HL-60 (cell line): ENCODE measurements around the gene ULBP1.

Experiments used
- GABPA ChIP-seq: IDR thresholded peaks from 2 replicates; pipeline ENCODE4 v1.6.1; 2012; ENCODE audit warnings: low read depth
- POLR2AphosphoS5 ChIP-seq: IDR thresholded peaks from 2 replicates; pipeline ENCODE4 v1.6.1; 2012; ENCODE audit warnings: low read depth
- SPI1 ChIP-seq: IDR thresholded peaks from 2 replicates; pipeline ENCODE4 v1.6.1; 2012; ENCODE audit warnings: low read depth, mild to moderate bottlenecking, borderline replicate concordance
- TF ChIP-seq, protein P1 (sequence below): IDR thresholded peaks from one replicate; pipeline ENCODE4 v1.5.1; 2011; ENCODE audit warnings: low read length, control low read depth, inconsistent platforms; ENCODE audit not compliant: insufficient read depth
- TF ChIP-seq, protein P2 (sequence below): IDR thresholded peaks from 2 replicates; pipeline ENCODE4 v1.6.1; 2012; ENCODE audit warnings: low read depth; ENCODE audit not compliant: insufficient replicate concordance

DNA sequence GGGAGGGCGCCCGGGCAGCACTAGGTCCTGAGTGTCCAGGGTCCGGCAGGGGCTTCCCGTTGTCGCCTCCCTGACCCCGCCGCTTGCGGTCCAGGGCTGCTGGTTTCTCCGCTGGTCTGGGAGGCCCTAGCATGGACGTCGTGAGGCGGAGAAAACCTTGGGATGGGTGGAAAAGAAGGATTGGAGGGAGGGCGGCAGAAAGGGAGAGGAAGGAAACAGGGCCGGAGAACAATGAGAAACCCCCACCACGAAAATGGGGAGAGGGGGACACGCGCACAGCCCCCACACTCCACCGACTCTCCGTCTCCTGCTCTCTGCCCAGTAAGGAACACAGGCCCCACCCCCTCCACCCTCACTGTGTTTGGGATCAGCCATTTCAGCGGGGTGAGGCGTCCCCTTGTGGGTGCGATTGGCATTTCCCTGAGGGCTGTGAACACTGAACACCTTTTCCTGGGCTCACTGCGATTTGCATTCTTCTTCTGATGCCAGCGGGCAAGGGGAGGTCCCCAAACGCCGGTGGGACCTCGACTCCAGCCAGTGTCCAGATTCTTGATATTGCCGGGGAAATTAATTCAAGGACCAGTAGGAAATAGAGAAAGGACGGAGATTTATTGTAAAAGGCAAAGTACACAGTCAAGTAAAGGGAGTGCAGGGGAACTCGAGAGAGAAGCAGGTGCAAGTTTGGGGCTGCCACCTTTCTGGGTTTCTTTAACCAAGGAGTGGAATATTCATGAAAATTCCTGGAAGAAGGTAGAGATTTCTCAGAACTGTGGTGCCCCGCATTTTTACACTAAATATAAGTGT is 37.6 kb upstream of the ULBP1 start:
- TF ChIP-seq, protein P1, sequence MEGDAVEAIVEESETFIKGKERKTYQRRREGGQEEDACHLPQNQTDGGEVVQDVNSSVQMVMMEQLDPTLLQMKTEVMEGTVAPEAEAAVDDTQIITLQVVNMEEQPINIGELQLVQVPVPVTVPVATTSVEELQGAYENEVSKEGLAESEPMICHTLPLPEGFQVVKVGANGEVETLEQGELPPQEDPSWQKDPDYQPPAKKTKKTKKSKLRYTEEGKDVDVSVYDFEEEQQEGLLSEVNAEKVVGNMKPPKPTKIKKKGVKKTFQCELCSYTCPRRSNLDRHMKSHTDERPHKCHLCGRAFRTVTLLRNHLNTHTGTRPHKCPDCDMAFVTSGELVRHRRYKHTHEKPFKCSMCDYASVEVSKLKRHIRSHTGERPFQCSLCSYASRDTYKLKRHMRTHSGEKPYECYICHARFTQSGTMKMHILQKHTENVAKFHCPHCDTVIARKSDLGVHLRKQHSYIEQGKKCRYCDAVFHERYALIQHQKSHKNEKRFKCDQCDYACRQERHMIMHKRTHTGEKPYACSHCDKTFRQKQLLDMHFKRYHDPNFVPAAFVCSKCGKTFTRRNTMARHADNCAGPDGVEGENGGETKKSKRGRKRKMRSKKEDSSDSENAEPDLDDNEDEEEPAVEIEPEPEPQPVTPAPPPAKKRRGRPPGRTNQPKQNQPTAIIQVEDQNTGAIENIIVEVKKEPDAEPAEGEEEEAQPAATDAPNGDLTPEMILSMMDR, result peak; percentile 98
- TF ChIP-seq GABPA (no peak), POLR2AphosphoS5 (no peak), SPI1 (no peak)
- TF ChIP-seq, protein P2, sequence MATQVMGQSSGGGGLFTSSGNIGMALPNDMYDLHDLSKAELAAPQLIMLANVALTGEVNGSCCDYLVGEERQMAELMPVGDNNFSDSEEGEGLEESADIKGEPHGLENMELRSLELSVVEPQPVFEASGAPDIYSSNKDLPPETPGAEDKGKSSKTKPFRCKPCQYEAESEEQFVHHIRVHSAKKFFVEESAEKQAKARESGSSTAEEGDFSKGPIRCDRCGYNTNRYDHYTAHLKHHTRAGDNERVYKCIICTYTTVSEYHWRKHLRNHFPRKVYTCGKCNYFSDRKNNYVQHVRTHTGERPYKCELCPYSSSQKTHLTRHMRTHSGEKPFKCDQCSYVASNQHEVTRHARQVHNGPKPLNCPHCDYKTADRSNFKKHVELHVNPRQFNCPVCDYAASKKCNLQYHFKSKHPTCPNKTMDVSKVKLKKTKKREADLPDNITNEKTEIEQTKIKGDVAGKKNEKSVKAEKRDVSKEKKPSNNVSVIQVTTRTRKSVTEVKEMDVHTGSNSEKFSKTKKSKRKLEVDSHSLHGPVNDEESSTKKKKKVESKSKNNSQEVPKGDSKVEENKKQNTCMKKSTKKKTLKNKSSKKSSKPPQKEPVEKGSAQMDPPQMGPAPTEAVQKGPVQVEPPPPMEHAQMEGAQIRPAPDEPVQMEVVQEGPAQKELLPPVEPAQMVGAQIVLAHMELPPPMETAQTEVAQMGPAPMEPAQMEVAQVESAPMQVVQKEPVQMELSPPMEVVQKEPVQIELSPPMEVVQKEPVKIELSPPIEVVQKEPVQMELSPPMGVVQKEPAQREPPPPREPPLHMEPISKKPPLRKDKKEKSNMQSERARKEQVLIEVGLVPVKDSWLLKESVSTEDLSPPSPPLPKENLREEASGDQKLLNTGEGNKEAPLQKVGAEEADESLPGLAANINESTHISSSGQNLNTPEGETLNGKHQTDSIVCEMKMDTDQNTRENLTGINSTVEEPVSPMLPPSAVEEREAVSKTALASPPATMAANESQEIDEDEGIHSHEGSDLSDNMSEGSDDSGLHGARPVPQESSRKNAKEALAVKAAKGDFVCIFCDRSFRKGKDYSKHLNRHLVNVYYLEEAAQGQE, result no peak
